ENCODE data around the gene LEO1. TPM values are rescaled to one million over a fixed set of nuclear protein-coding genes. Genes with fewer than 3 reads are reported as not detected.
"Not testable (repeated sequence)": the region's sequence is repeated elsewhere in the genome, so short reads cannot be mapped to it uniquely, and the experiment has no call there.

The LEO1 gene
- total and polyA plus RNA-seq, 4 donors, result 11.3 to 23.3 (median 13.9) TPM

DNA sequence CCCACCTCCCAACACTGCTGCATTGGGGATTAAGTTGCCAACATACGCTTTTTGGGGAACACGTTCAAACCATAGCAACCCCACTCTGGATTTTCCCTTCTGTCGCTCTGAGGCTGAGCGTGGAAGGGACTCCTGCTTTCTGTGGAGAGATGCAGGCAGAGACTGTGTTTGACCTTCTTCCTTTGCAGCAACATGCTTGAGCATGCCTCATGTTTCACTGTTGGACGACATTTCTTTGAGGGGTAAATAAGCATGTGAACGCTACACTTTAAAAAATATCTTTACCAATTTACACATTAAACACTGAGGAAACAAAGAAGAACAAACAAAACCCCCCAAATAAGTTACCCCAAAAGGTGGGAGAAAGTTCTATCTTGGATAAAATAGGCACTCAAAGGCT, 33.2 kb upstream of the LEO1 start:
- Histone ChIP-seq H3K9me3 (ENCODE audit: control insufficient read depth in 4 of 4, low read length in 3 of 4) (no peaks in the 10 kb centered on the region), H3K36me3 (ENCODE audit: control insufficient read depth in 4 of 4, insufficient read depth in 3 of 4, low read depth in 1 of 4, low read length in 3 of 4) (no peaks in the 10 kb centered on the region), H3K4me3 (ENCODE audit: low read depth in 1 of 3, low read length in 3 of 3) (no peak overlapping the region), H3K4me1 (ENCODE audit: control insufficient read depth in 4 of 4, insufficient read depth in 4 of 4, low read length in 3 of 4) (peaks cover 0 to 6% (median 0%) of the 10 kb centered on the region in 4 donors), H3K27me3 (ENCODE audit: control insufficient read depth in 4 of 4, insufficient read depth in 4 of 4, low read length in 3 of 4) (no peaks in the 10 kb centered on the region), H3K9ac (ENCODE audit: low read depth in 1 of 2, low read length in 2 of 2) (no peak overlapping the region), H3K27ac (ENCODE audit: low read depth in 1 of 2, low read length in 2 of 2) (no peak overlapping the region)
- WGBS, result 96% methylated on average over 6 of the region's 6 CpGs
- no peak for TF ChIP-seq HNF4G (IDR thresholded peaks at IDR 0.05)
- DNase-seq (ENCODE audit: low spot score), result no peak

- no peaks in the 10 kb centered on the region for H3K36me3 ChIP-seq (ENCODE audit: control insufficient read depth in 4 of 4, insufficient read depth in 3 of 4, low read depth in 1 of 4, low read length in 3 of 4)
Measured at GRCh38 chr15:52003710-52004109, 32.1 kb upstream of the LEO1 start.

GRCh38 chr15:52003089-52003488, 31.5 kb upstream of the LEO1 start:
- WGBS, result 90% methylated on average over 7 of the region's 7 CpGs
- H3K9ac ChIP-seq (ENCODE audit: low read depth in 1 of 2, low read length in 2 of 2); H3K4me1 ChIP-seq (ENCODE audit: control insufficient read depth in 4 of 4, insufficient read depth in 4 of 4, low read length in 3 of 4); H3K27ac ChIP-seq (ENCODE audit: low read depth in 1 of 2, low read length in 2 of 2); DNase-seq (ENCODE audit: low spot score); H3K27me3 ChIP-seq (ENCODE audit: control insufficient read depth in 4 of 4, insufficient read depth in 4 of 4, low read length in 3 of 4); H3K36me3 ChIP-seq (ENCODE audit: control insufficient read depth in 4 of 4, insufficient read depth in 3 of 4, low read depth in 1 of 4, low read length in 3 of 4); H3K4me3 ChIP-seq (ENCODE audit: low read depth in 1 of 3, low read length in 3 of 3); H3K9me3 ChIP-seq (ENCODE audit: control insufficient read depth in 4 of 4, low read length in 3 of 4): not testable (repeated sequence)

More at GRCh38 chr15:52003710-52004109, 32.1 kb upstream of the LEO1 start:
- H3K9me3 ChIP-seq (ENCODE audit: control insufficient read depth in 4 of 4, low read length in 3 of 4), result no peaks in the 10 kb centered on the region
- no peak for TF ChIP-seq HNF4G (IDR thresholded peaks at IDR 0.05)
- no peak for TF ChIP-seq NR2F2 (IDR thresholded peaks at IDR 0.05)
- no peak for TF ChIP-seq RAD21 (IDR thresholded peaks at IDR 0.05)
- no peak for DNase-seq (ENCODE audit: low spot score)
- WGBS, result 91% methylated on average over 1 of the region's 1 CpG
- H3K27ac ChIP-seq (ENCODE audit: low read depth in 1 of 2, low read length in 2 of 2), result no peak overlapping the region
- H3K9ac ChIP-seq (ENCODE audit: low read depth in 1 of 2, low read length in 2 of 2), result no peak overlapping the region
- H3K27me3 ChIP-seq (ENCODE audit: control insufficient read depth in 4 of 4, insufficient read depth in 4 of 4, low read length in 3 of 4), result no peaks in the 10 kb centered on the region
- no peak overlapping the region for H3K4me3 ChIP-seq (ENCODE audit: low read depth in 1 of 3, low read length in 3 of 3)
- peaks cover 0 to under 1% (median 0%) of the 10 kb centered on the region in 4 donors for H3K4me1 ChIP-seq (ENCODE audit: control insufficient read depth in 4 of 4, insufficient read depth in 4 of 4, low read length in 3 of 4)

DNA sequence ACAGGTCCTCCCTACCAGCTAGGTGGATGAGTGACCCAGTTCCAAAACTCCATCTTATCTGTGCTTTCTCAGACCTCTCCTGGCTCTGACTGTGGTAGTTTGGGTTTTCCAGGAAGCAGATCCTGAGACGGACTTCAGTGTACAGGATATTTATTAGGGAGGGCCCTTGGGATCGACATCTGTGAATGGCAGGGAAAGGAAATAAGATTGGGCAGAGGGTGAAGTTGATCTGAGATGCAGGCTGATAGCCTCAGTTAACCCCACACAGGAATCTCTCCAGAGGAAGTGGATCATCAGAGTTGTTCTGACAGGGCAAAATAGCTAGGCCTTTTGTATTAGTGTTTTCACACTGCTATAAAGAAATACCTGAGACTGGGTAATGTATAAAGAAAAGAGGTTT, 30.8 kb upstream of the LEO1 start:
- Histone ChIP-seq H3K4me3 (ENCODE audit: low read depth in 1 of 3, low read length in 3 of 3) (no peak overlapping the region), H3K27ac (ENCODE audit: low read depth in 1 of 2, low read length in 2 of 2) (no peak overlapping the region), H3K4me1 (ENCODE audit: control insufficient read depth in 4 of 4, insufficient read depth in 4 of 4, low read length in 3 of 4) (no peaks in the 10 kb centered on the region), H3K9me3 (ENCODE audit: control insufficient read depth in 4 of 4, low read length in 3 of 4) (no peaks in the 10 kb centered on the region), H3K9ac (ENCODE audit: low read depth in 1 of 2, low read length in 2 of 2) (no peak overlapping the region), H3K27me3 (ENCODE audit: control insufficient read depth in 4 of 4, insufficient read depth in 4 of 4, low read length in 3 of 4) (no peaks in the 10 kb centered on the region), H3K36me3 (ENCODE audit: control insufficient read depth in 4 of 4, insufficient read depth in 3 of 4, low read depth in 1 of 4, low read length in 3 of 4) (no peaks in the 10 kb centered on the region)
- WGBS, result 88% methylated on average over 2 of the region's 2 CpGs
- TF ChIP-seq FOXA1 (IDR thresholded peaks at IDR 0.05), result no peak
- TF ChIP-seq HNF4A (conservative IDR thresholded peaks at IDR 0.05), result no peak
- no peak for TF ChIP-seq RXRA (IDR thresholded peaks at IDR 0.05)
- no peak for TF ChIP-seq REST (IDR thresholded peaks at IDR 0.05)
- TF ChIP-seq RAD21 (IDR thresholded peaks at IDR 0.05), result no peak
- TF ChIP-seq YY1 (IDR thresholded peaks at IDR 0.05), result no peak
- TF ChIP-seq JUND (IDR thresholded peaks at IDR 0.05), result no peak
- TF ChIP-seq, protein P1, sequence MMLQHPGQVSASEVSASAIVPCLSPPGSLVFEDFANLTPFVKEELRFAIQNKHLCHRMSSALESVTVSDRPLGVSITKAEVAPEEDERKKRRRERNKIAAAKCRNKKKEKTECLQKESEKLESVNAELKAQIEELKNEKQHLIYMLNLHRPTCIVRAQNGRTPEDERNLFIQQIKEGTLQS (IDR thresholded peaks at IDR 0.05), result no peak
- no peak for TF ChIP-seq NR2F2 (IDR thresholded peaks at IDR 0.05)
- TF ChIP-seq HNF4G (IDR thresholded peaks at IDR 0.05), result no peak
- no peak for DNase-seq (ENCODE audit: low spot score)

All from liver (tissue), 9 donors.